SK-N-SH (cell line): ENCODE results near the gene FAM120C. TPM values are rescaled to one million over a fixed set of nuclear protein-coding genes. Genes with fewer than 3 reads are reported as not detected.

ENCODE experiments used
- CTCF ChIA-PET: fragments of 300-600, 350-600 bp; formaldehyde crosslinking; extraction: SDS; loops from one replicate; lab custom pipeline; 2021; lab: Yijun Ruan, JAX
- POLR2A ChIA-PET: fragments of 350-600 bp; sonication (Branson Sonifier 250); formaldehyde crosslinking; extraction: SDS; loops from one replicate; lab custom pipeline; 2020; ENCODE audit warnings: antibody characterized with exemption, inconsistent platforms; lab: Yijun Ruan, JAX
- DNase-seq: peaks from one replicate; pipeline ENCODE4 v3.0.0; 2012
- H2AFZ ChIP-seq: fragments of 200-600 bp; sonication (generic); 2 replicates; pipeline ENCODE4 v1.8.1; 2016; ENCODE audit warnings: antibody characterized with exemption, mild to moderate bottlenecking, low read depth
- H3F3A ChIP-seq: fragments of 200-600 bp; sonication (generic); replicated peaks from 2 replicates; pipeline ENCODE3; 2016; ENCODE audit warnings: antibody characterized with exemption, mild to moderate bottlenecking; ENCODE audit not compliant: insufficient read depth
- H3K27ac ChIP-seq, 2 experiments: fragments of 200-500 bp in 1 of 2; fragments of 200-600 bp in 1 of 2; sonication (Bioruptor generic) in 1 of 2; sonication (generic), shearing (Covaris generic) in 1 of 2; 2 replicates each; pipeline versions ENCODE4 v1.5.1 to v1.6.1; 2014 to 2016; ENCODE audit warnings: low read depth in 2 of 2, inconsistent platforms in 1 of 2, low read length in 1 of 2, mild to moderate bottlenecking in 1 of 2, mixed read lengths in 1 of 2
- H3K27me3 ChIP-seq: fragments of 200-600 bp; sonication (generic), shearing (Covaris generic); 2 replicates; pipeline ENCODE4 v1.6.1; 2016; ENCODE audit warnings: mixed run types; ENCODE audit not compliant: insufficient read depth
- H3K36me3 ChIP-seq, 2 experiments: fragments of 200-500 bp in 1 of 2; fragments of 200-600 bp in 1 of 2; sonication (Bioruptor generic) in 1 of 2; sonication (generic) in 1 of 2; replicated peaks in 1 of 2; 2 replicates each; pipeline versions ENCODE3 to v1.5.1; 2014 to 2016; ENCODE audit warnings: low read length in 1 of 2, mild to moderate bottlenecking in 1 of 2; ENCODE audit not compliant: insufficient read depth in 2 of 2, control insufficient read depth in 1 of 2
- H3K4me1 ChIP-seq, 2 experiments: fragments of 200-500 bp in 1 of 2; fragments of 200-600 bp in 1 of 2; sonication (Bioruptor generic) in 1 of 2; sonication (generic), shearing (Covaris generic) in 1 of 2; 2 replicates each; pipeline versions ENCODE4 v1.5.1 to v1.6.1; 2014 to 2016; ENCODE audit warnings: low read depth in 1 of 2, low read length in 1 of 2, mixed run types in 1 of 2; ENCODE audit not compliant: insufficient read depth in 2 of 2, control insufficient read depth in 1 of 2
- H3K4me2 ChIP-seq: fragments of 200-600 bp; sonication (generic), shearing (Covaris generic); 2 replicates; pipeline ENCODE4 v1.6.1; 2017; ENCODE audit warnings: mixed run types
- H3K4me3 ChIP-seq, 2 experiments: fragments of 200-500 bp in 1 of 2; fragments of 200-600 bp in 1 of 2; sonication (Bioruptor generic) in 1 of 2; sonication (generic), shearing (Covaris generic) in 1 of 2; 2 replicates each; pipeline versions ENCODE4 v1.5.1 to v1.8.1; 2014 to 2016; ENCODE audit warnings: low read depth in 2 of 2, inconsistent platforms in 1 of 2, low read length in 1 of 2, mild to moderate bottlenecking in 1 of 2, mixed read lengths in 1 of 2, moderate library complexity in 1 of 2
- H3K79me2 ChIP-seq: fragments of 200-600 bp; sonication (generic); 2 replicates; pipeline ENCODE4 v1.8.1; 2017; ENCODE audit warnings: mild to moderate bottlenecking; ENCODE audit not compliant: insufficient read depth
- H3K9ac ChIP-seq: fragments of 200-600 bp; sonication (generic); 2 replicates; pipeline ENCODE4 v1.6.1; 2017; ENCODE audit warnings: mixed run types
- H3K9me2 ChIP-seq: fragments of 200-600 bp; sonication (generic); 2 replicates; pipeline ENCODE4 v1.6.1; 2017; ENCODE audit warnings: mixed run types
- H3K9me3 ChIP-seq: fragments of 200-600 bp; sonication (generic); 2 replicates; pipeline ENCODE4 v1.6.1; 2017; ENCODE audit warnings: mixed run types, mild to moderate bottlenecking, moderate library complexity
- H4K20me1 ChIP-seq: fragments of 200-600 bp; sonication (generic); 2 replicates; pipeline ENCODE4 v1.6.1; 2017; ENCODE audit warnings: mild to moderate bottlenecking, mixed run types; ENCODE audit not compliant: insufficient read depth
- CHD2 ChIP-seq: fragments of 150-350 bp; IDR thresholded peaks from 2 replicates; pipeline ENCODE4 v1.6.1; 2018; ENCODE audit warnings: low read length; ENCODE audit not compliant: partially characterized antibody
- GABPA ChIP-seq: IDR thresholded peaks from 2 replicates; pipeline ENCODE4 v1.4.0; 2012; ENCODE audit warnings: low read depth, mild to moderate bottlenecking
- JUND ChIP-seq: IDR thresholded peaks from 2 replicates; pipeline ENCODE4 v1.4.0; 2012
- NFIC ChIP-seq: IDR thresholded peaks from 2 replicates; pipeline ENCODE4 v1.4.0; 2012; ENCODE audit warnings: borderline replicate concordance
- RCOR1 ChIP-seq: fragments of 150-350 bp; IDR thresholded peaks from 2 replicates; pipeline ENCODE4 v1.6.1; 2017; ENCODE audit warnings: antibody characterized with exemption, low read length
- RXRA ChIP-seq: IDR thresholded peaks from 2 replicates; pipeline ENCODE4 v1.4.0; 2012; ENCODE audit warnings: low read depth, mild to moderate bottlenecking, borderline replicate concordance
- SIN3A ChIP-seq: IDR thresholded peaks from 2 replicates; pipeline ENCODE4 v1.6.1; 2012; ENCODE audit warnings: low read depth, mild to moderate bottlenecking, low read length, moderate library complexity, borderline replicate concordance
- TEAD4 ChIP-seq: IDR thresholded peaks from 2 replicates; pipeline ENCODE4 v1.4.0; 2012; ENCODE audit warnings: mild to moderate bottlenecking, borderline replicate concordance; ENCODE audit not compliant: insufficient read depth
- WGBS: methylation state at CpG from one replicate; pipeline ENCODE4 v1.1.6; 2017; ENCODE audit warnings: low lambda C conversion rate; 5-methylcytosine and 5-hydroxymethylcytosine counted together
- polyA plus RNA-seq, 3 experiments: library from polyadenylated mRNA; depleted of rRNA; stranded (reverse); fragments of >200 nt; gene quantifications; 2 replicates each; pipeline ENCODE4 v1.2.3, GENCODE V29; 2012
- TF ChIP-seq, protein P1 (sequence below): IDR thresholded peaks from 2 replicates; pipeline ENCODE4 v1.6.1; 2012; ENCODE audit warnings: mild to moderate bottlenecking, low read depth, low read length, moderate library complexity
- TF ChIP-seq, protein P2 (sequence below): IDR thresholded peaks from 2 replicates; pipeline ENCODE4 v1.4.0; 2012; ENCODE audit warnings: low read depth, borderline replicate concordance

The FAM120C gene
- polyA plus RNA-seq, 1 of the 3 experiments (the other 2 are of a cell fraction), result 6.0 TPM

DNA sequence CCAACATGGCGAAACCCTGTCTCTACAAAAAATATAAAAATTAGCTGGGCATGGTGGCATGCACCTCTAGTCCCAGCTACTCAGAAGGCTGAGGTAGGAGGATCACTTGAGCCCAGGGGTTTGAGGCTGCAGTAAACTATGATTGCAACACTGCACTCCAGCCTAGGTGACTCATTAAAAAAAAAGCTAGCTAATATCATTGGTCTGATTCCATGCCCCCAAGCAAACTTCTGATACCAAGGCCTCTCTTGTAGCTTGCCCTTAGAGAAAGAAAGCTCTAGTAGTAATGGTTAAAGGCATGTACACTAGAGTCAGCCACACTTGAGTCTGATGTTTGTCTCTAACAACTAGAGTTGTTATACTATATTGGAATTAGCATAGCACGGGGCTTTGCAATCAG lies 106.2 kb downstream of the FAM120C start:
- Histone ChIP-seq H3K4me1 (no peaks in the 10 kb centered on the region), H2AFZ (no peak overlapping the region), H3K36me3 (peaks cover 0 to 2% of the 10 kb centered on the region in 2 experiments), H3K4me3 (no peak overlapping the region), H3K4me2 (no peak overlapping the region), H3K9ac (no peak overlapping the region), H3F3A (no peaks in the 10 kb centered on the region), H3K79me2 (no peaks in the 10 kb centered on the region), H3K27ac (no peak overlapping the region), H3K9me2 (no peaks in the 10 kb centered on the region), H3K27me3 (no peaks in the 10 kb centered on the region), H4K20me1 (no peaks in the 10 kb centered on the region), H3K9me3 (no peaks in the 10 kb centered on the region)
- ChIA-PET CTCF (interaction anchor here (0.6 kb wide), 1 partner anchor 22 kb away, joined by 3 read pairs; no protein-coding TSS in a partner anchor), POLR2A (no interaction called here)
- TF ChIP-seq RXRA (no peak), GABPA (no peak), RCOR1 (no peak), SIN3A (no peak)
- TF ChIP-seq, protein P1, sequence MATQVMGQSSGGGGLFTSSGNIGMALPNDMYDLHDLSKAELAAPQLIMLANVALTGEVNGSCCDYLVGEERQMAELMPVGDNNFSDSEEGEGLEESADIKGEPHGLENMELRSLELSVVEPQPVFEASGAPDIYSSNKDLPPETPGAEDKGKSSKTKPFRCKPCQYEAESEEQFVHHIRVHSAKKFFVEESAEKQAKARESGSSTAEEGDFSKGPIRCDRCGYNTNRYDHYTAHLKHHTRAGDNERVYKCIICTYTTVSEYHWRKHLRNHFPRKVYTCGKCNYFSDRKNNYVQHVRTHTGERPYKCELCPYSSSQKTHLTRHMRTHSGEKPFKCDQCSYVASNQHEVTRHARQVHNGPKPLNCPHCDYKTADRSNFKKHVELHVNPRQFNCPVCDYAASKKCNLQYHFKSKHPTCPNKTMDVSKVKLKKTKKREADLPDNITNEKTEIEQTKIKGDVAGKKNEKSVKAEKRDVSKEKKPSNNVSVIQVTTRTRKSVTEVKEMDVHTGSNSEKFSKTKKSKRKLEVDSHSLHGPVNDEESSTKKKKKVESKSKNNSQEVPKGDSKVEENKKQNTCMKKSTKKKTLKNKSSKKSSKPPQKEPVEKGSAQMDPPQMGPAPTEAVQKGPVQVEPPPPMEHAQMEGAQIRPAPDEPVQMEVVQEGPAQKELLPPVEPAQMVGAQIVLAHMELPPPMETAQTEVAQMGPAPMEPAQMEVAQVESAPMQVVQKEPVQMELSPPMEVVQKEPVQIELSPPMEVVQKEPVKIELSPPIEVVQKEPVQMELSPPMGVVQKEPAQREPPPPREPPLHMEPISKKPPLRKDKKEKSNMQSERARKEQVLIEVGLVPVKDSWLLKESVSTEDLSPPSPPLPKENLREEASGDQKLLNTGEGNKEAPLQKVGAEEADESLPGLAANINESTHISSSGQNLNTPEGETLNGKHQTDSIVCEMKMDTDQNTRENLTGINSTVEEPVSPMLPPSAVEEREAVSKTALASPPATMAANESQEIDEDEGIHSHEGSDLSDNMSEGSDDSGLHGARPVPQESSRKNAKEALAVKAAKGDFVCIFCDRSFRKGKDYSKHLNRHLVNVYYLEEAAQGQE, result no peak
- TF ChIP-seq, protein P2, sequence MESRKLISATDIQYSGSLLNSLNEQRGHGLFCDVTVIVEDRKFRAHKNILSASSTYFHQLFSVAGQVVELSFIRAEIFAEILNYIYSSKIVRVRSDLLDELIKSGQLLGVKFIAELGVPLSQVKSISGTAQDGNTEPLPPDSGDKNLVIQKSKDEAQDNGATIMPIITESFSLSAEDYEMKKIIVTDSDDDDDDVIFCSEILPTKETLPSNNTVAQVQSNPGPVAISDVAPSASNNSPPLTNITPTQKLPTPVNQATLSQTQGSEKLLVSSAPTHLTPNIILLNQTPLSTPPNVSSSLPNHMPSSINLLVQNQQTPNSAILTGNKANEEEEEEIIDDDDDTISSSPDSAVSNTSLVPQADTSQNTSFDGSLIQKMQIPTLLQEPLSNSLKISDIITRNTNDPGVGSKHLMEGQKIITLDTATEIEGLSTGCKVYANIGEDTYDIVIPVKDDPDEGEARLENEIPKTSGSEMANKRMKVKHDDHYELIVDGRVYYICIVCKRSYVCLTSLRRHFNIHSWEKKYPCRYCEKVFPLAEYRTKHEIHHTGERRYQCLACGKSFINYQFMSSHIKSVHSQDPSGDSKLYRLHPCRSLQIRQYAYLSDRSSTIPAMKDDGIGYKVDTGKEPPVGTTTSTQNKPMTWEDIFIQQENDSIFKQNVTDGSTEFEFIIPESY, result no peak
- no peak for DNase-seq
- WGBS, result 46% methylated on average over 2 of the region's 2 CpGs

DNA sequence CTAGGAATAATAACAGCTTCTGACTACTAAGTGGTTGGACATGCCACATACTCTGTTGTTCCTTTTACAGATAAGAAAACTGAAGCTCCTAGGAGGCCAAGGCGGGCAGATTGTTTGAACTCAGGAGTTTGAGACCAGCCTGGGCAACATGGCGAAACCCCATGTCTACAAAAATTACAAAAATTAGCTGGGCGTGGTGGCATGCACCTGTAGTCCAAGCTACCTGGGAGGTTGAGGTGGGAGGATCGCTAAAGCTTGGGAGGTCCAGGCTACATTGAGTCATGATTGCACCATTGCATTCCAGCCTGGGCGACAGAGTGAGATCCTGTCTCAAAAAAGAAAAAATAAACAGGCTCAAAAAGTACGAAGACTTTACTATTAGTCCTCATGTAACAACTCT lies 108.2 kb downstream of the FAM120C start:
- WGBS, result 55% methylated on average over 6 of the region's 6 CpGs
- CTCF ChIA-PET, result no interaction called here
- no peak for TF ChIP-seq NFIC
- TF ChIP-seq TEAD4, result no peak
- no peak for TF ChIP-seq CHD2
- TF ChIP-seq JUND, result no peak

More for the DNA sequence above, 108.2 kb downstream of the FAM120C start:
- Histone ChIP-seq H3F3A (no peaks in the 10 kb centered on the region), H3K4me2 (no peak overlapping the region), H3K4me1 (no peaks in the 10 kb centered on the region), H3K9ac (no peak overlapping the region), H3K27me3 (no peaks in the 10 kb centered on the region), H2AFZ (no peak overlapping the region), H4K20me1 (no peaks in the 10 kb centered on the region), H3K9me3 (no peaks in the 10 kb centered on the region), H3K27ac (no peak overlapping the region), H3K9me2 (no peaks in the 10 kb centered on the region), H3K4me3 (no peak overlapping the region), H3K36me3 (peaks cover 0 to 2% of the 10 kb centered on the region in 2 experiments), H3K79me2 (no peaks in the 10 kb centered on the region)
- DNase-seq, result no peak
- POLR2A ChIA-PET, result no interaction called here
